Fibroblast of pulmonary artery (primary cell): ENCODE data around the gene MCF2L.

ENCODE experiments used
- DNase-seq: peaks from one replicate; pipeline ENCODE4 v3.0.0-alpha.2; 2010; ENCODE audit warnings: low read depth
- H3K4me3 ChIP-seq: replicated peaks from 2 replicates; pipeline ENCODE4 v1.5.1; 2011; ENCODE audit warnings: low read depth, mild to moderate bottlenecking, control low read depth, low read length, moderate library complexity
- CTCF ChIP-seq: IDR thresholded peaks from 2 replicates; pipeline ENCODE4 v1.5.1; 2011; ENCODE audit warnings: mild to moderate bottlenecking, control low read depth, low read length, inconsistent platforms; ENCODE audit errors: missing control alignments

The MCF2L gene

GRCh38 chr13:113050734-113051431, 81.9 kb downstream of the MCF2L start:
- TF ChIP-seq CTCF, result no peak
- no peak for DNase-seq
- H3K4me3 ChIP-seq, result no peak overlapping the region

GRCh38 chr13:113051641-113052040, 82.6 kb downstream of the MCF2L start:
- DNase-seq, result no peak
- H3K4me3 ChIP-seq, result no peak overlapping the region
- no peak for TF ChIP-seq CTCF

GRCh38 chr13:113052206-113052605, 83.2 kb downstream of the MCF2L start:
- no peak overlapping the region for H3K4me3 ChIP-seq
- no peak for DNase-seq
- no peak for TF ChIP-seq CTCF

GRCh38 chr13:113052971-113053370, 84.0 kb downstream of the MCF2L start:
- no peak for DNase-seq
- no peak overlapping the region for H3K4me3 ChIP-seq
- no peak for TF ChIP-seq CTCF

GRCh38 chr13:113053376-113053775, 84.4 kb downstream of the MCF2L start:
- TF ChIP-seq CTCF, result no peak
- H3K4me3 ChIP-seq, result no peak overlapping the region
- DNase-seq, result no peak

GRCh38 chr13:113053801-113054604, 85.0 kb downstream of the MCF2L start:
- DNase-seq, result no peak
- no peak for TF ChIP-seq CTCF
- no peak overlapping the region for H3K4me3 ChIP-seq
